G401 (cell line): Measurements from ENCODE around the gene AMPD3. TPM values are rescaled to one million over a fixed set of nuclear protein-coding genes. Genes with fewer than 3 reads are reported as not detected.

ENCODE experiments used
- DNase-seq: peaks from one replicate; pipeline ENCODE4 v3.0.0-alpha.2; 2015; ENCODE audit warnings: low spot score
- in situ Hi-C: cut with HindIII; loops from 2 replicates; pipeline ENCODE4 v1.10.0; 2016; ENCODE audit warnings: low sequenced_read_pairs, mixed read lengths
- total RNA-seq: library from RNA; depleted of rRNA; stranded (reverse); fragments of >200 nt; shearing (Covaris generic); gene quantifications from 2 replicates; pipeline ENCODE4 v1.2.3, GENCODE V29; 2014

AMPD3 gene
- total RNA-seq, 1 experiment from 2014 or later, result 0.54 TPM

- in situ Hi-C loops, result no loop called here
These were observed 1.5 kb downstream of the AMPD3 start for GRCh38 chr11:10456519-10456918.

DNA sequence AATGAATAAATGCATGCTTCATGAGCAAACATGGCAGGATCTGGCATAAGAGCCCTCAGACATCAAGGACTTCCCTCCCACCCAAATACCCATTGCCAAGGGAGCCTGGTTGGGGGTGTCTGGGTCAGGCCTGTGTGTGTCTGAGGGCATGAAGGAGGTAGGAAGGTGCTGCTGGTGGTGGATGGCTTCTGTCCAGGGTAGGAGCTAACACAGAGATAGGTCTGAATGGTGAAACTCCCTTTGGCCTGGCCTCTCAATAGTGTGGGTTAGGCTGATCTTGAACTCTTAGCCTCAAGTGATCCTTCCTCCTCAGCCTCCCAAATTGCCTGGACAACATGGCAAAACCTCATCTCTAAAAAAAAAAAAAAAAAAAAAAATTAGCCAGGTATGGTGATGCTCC, 2.8 kb downstream of the AMPD3 start:
- in situ Hi-C loops, result no loop called here
- no peak for DNase-seq

More at GRCh38 chr11:10456519-10456918, 1.5 kb downstream of the AMPD3 start:
- DNase-seq, result no peak

GRCh38 chr11:10459029-10459970, 4.2 kb downstream of the AMPD3 start:
- no peak for DNase-seq
- in situ Hi-C loops, result no loop called here

- in situ Hi-C loops, result no loop called here
- DNase-seq, result no peak
These were observed 5.7 kb downstream of the AMPD3 start for GRCh38 chr11:10460611-10461275.

DNA sequence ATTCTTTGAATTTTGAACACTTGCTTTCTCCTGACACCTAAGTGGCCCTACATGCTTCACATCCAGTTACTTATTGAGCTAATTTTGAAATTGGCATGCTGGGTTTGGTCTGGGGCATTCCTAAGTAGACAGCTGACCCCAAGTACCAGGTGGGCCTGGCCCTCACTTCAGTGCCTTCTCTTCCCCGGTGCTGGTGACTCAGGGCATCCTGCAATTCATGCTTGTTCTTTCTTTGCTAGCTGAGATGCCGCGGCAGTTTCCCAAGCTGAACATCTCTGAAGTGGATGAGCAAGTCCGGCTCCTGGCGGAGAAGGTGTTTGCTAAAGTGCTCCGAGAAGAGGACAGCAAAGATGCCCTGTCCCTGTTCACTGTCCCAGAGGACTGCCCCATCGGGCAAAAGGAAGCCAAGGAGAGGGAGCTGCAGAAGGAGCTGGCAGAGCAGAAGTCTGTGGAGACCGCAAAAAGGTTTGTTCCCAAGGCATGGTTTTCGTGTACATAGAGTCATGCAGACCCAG, 6.3 kb downstream of the AMPD3 start:
- no peak for DNase-seq
- in situ Hi-C loops, result no loop called here

GRCh38 chr11:10462746-10463300, 7.8 kb downstream of the AMPD3 start:
- in situ Hi-C loops, result no loop called here

DNA sequence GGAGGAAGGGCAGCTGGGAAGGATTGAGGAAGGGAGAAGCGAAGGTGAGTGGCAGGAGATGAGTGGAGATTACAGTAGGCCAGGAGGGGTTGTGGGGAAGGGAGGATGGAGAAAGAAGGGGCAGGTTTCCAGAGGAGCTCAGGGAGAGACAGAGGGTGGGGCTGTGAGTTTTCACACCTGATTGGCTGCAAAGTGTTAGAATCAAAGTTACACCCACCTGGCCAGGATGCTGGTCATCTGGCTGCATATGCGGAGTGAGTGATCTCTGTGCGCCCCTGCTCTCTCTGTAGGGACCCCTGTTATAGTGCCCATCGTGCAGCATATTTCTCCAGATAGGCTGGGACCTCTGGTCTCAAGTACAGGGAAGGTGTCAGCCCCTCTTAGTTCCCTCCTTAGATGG, 18.3 kb downstream of the AMPD3 start:
- DNase-seq, result no peak
- in situ Hi-C loops, result no loop called here

More at GRCh38 chr11:10462746-10463300, 7.8 kb downstream of the AMPD3 start:
- no peak for DNase-seq

DNA sequence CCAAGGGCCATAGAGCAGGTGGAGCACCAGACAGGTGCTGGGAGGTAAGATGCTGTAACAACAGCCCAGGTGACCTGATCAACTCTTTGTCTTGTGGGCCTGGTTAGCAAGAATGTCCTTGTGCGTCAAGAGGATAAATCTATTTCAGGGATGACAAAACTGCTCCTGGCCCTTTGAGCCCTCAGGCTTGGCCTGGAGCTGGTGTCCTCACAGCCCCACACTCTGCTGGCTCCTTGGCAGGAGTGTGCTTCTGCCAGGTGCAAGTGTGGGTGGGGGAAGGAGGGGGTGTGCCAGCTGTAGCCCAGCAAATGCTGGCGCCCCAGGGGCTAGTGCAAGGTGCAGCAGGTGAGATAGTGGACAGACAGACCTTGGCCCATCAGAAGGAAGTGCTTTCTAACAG, 19.5 kb downstream of the AMPD3 start:
- DNase-seq, result no peak
- in situ Hi-C loops, result no loop called here

- in situ Hi-C loops, result no loop called here
- no peak for DNase-seq
These were observed 21.3 kb downstream of the AMPD3 start for GRCh38 chr11:10476342-10476741.

DNA sequence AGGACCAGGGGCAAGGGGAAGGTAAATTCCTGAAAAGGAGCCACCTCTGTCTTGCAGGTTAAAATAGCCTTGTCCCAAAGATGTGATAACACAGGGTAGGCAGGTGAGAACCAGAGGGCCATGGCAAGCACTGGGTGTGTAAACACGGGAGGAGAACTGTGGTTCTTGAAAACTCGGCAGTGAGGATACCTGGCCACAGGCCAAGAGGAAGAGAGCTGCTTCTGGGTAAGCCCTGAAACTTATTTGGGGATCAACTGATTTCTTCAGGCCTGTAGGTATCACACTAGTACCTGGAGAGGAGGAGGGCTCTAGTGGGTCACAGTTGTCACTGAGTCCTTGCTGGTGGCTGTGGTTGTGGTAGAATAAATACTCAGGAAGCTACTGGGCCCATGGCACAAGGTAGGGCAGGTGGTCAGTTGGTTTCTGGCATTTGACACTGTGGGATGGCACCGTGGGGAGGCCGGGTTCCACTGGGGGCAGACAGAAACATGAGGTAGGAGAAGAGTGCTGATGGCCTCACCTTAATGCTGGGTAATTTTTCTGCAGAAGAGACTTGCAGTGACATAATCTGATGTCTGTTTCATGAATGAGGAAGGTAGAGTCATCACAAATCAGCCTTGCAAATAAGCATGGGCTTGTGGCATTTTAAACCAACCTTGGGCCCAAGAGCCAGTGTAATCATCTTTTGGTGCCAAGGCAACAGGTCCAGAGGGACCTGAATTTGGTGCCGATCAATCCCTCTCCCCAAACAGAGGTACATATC, 22.0 kb downstream of the AMPD3 start:
- no peak for DNase-seq
- in situ Hi-C loops, result no loop called here

GRCh38 chr11:10477690-10478046, 22.6 kb downstream of the AMPD3 start:
- in situ Hi-C loops, result no loop called here
- DNase-seq, result no peak

DNA sequence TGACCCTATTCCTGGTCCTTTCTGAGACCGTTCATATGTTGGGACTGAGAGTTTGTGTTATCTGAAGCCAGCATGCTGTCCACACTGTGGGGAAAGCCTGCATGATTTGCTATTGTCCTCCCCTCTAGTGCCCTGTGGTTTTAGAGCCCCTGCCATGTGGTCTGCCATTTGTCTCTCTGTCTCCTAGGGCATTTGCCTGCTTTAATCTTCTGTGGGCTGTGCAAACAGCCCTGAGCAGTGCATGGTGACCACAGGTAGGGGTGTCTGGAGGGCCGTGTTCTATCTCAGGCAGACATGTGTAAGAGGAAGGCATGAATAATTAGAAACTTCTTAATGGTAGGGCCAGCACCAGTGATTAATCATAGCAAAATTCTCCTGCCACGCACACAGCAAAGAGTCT, 23.0 kb downstream of the AMPD3 start:
- peak; percentile 7 for DNase-seq
- in situ Hi-C loops, result no loop called here

DNA sequence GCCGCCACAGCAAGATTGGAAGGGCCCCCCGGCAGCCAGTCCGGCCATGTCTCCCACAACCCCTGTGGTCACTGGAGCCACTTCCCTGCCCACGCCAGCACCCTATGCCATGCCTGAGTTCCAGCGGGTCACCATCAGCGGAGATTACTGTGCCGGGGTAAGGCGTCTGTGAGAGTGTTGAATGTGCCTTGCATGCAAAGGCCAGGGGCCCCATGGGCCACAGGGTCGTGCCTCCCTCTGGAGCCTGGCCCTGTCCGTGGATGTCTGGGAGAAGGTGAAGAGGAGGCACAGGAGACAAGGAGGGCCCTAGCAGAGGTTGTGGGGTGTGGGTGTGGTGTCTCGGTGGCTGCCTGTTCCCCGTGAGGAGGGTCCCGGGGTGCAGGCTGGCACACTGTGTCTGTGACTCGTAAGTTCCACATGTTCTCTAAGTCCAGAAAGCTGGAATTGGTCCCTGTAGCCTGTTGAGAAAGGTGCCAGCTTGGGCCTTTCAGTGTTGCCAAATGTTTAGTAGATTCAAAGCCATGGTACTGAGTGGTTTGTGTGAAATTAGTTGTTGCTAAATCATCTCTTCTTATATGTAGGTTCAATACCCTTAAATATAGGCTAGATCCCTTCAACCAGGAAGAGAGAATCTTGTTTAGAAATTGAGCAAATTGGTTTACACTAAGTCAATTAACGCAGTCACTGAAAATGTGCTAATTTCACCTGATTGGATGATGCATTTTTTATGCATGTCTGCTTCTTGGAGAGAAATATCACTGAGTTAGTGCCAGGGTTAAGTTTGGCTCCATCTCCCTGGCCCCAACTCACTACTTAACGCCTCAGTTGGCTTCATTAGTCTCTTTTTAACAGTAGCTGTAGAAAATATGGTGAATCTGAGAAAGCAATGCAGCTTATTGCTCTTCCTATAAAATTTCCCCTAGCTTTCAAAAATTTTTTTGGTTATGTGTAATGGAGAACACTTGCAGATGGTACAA, 23.8 kb downstream of the AMPD3 start:
- in situ Hi-C loops, result no loop called here
- DNase-seq, result peak; percentile 89

GRCh38 chr11:10480026-10480425, 25.0 kb downstream of the AMPD3 start:
- in situ Hi-C loops, result no loop called here
- peak; percentile 53 for DNase-seq

DNA sequence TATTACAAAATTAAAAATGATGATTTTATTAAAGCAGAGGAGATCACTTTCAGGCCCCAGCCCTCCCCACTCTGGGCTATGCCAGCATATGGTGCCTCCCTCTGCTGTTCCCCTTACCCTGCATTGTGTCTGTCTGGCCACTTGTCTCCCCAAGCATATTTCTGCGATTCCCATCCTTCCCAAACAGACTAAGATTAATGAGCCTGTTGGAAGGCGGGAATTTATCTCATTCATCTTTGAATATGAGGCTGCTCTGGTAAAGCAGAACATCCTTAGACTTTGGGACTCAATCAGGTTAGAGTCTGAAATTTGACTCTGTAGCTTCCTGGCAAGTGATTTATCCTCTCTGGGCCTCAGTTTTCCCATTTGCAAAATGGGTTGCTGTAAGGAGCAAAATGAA, 25.7 kb downstream of the AMPD3 start:
- in situ Hi-C loops, result no loop called here
- DNase-seq, result peak; percentile 8

DNA sequence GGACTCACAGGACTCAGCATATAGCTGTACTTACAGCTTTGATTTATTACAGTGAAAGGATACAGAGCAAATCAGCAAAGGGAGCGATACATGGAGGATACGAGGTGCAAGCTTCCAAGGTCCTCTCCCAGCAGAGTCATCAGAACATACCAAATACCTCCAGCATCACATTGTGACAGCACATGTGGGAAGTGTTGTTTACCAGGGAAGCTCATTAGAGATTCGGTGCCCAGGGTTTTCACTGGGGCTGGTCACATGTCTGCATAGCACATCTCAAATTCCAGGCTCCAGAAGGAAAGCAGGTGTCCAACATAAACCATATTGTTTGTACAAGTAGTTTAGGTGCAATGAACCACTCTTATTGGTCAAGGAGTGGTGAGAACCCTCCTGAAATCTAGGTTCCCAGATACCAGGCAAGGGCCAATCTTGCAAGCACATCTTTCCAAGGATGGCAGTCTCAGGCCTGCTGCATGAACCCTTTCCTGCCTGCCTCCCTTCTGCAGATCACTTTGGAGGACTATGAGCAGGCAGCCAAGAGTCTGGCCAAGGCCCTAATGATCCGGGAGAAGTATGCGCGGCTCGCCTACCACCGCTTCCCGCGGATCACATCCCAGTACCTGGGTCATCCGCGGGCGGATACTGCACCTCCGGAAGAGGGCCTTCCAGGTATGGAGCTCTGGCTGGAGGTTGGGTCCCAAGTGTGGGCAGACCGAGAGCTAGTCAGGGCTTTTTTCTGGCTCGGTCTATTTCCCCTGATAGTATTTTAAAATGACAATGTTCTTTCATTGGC, 26.7 kb downstream of the AMPD3 start:
- in situ Hi-C loops, result no loop called here
- DNase-seq, result no peak

GRCh38 chr11:10483174-10483573, 28.1 kb downstream of the AMPD3 start:
- DNase-seq, result no peak
- in situ Hi-C loops, result no loop called here
